Activated gamma-delta T cell treated with Interleukin-2 at 50 U/mL for 16 hours (primary cell): Measurements from ENCODE around the gene ECE1.

Source experiments
- DNase-seq: peaks from one replicate; pipeline ENCODE4 v3.0.0-alpha.2; 2020

The ECE1 gene

DNA sequence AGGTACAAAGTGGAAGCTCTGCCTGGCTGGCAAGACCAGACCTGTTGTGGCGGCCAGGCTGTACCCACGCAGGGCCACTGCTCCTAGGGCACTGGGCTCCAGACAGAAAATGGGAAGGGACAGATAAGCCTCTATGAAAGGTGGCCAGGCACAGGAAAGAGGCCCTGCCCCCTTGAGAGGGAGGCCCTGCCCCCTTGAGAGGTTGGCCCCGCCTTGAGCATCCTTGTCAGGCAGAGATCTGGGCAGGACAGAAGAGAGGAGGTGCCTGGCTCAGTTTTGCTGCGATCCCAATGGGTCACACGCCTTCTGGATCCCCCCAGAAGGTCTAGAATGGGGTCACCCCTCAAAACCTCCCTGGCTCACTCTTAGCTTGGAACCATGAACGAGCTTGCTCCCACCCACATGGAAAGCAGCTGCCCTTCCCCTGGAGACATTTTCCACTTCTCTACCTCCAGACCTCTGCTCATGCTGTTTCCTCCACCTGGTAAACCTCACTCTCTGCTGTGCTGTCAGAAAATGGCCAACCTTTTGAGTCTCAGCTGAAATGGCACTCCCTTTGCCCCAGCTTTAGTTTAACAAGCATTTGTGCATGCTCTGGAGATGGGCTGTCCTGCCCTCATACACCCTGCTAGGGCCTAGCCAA lies 17.5 kb upstream of the ECE1 start:
- DNase-seq = no peak

DNA sequence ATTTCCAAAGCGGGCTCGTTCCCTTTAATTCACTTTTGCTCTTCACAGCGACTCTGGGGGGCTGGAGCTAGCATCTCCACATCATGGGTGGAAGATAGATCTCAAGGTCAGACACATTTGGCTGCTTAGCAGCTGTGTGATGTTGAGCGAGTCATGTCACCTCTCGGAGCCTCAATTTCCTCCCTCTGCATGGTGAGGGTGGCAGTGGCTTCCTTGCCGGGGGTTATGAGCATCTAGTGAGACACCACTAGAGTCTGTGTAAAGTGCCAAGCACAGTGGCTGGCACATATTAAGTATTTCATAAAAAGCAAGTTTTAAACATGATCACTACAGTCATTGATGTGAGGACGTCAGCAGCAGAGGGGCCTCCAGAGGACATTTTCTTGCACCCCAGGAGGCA lies 16.9 kb upstream of the ECE1 start:
- peak; percentile 39 for DNase-seq

DNA sequence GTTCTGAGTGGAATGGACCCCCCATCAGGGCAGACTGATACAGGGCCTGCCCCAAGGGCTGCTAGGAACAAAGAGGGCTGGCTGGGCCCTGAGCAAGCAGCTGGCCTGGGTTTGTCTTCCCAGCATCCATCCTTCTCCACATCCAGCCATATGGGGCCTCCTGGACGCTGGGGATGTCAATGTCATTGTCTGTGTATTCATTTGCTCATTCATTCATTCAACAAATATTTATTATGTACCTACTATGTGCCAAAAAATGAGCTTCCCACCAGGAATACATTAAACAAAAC lies 15.6 kb upstream of the ECE1 start:
- no peak for DNase-seq

DNA sequence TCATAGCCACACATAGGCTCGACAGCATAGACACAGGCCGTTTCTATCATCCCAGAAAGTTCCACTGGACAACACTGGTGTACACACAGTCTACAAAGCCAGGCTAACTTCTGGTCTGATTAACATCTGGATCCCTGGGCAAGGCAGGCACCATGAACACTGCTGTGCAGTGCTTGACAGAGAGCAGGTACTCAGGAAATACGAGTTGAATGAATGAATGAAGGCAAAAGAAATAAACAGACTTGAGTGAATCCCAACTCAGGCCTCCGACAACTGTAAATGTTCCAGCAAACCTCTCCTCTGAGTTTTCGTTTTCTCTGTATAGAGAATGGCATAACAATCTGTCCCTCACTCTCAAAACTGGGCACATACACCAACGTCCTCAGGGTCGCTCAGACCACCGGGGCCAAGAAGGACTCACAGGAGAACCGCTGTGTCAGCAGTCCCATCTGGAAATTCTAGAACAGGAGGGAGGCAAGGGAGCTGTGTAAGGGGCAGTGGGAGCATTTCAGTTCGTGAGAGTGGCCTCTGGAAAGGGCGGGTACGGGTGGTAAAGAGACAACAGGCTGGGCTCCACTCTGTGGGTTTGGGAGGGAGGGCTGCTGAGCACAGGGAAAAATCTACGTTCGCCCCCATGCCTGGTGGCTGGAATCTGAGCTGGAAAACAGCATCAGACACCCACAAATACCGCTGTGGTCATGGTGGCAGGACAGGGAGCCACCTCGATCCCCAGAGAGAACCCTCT lies 15.1 kb upstream of the ECE1 start:
- no peak for DNase-seq

DNA sequence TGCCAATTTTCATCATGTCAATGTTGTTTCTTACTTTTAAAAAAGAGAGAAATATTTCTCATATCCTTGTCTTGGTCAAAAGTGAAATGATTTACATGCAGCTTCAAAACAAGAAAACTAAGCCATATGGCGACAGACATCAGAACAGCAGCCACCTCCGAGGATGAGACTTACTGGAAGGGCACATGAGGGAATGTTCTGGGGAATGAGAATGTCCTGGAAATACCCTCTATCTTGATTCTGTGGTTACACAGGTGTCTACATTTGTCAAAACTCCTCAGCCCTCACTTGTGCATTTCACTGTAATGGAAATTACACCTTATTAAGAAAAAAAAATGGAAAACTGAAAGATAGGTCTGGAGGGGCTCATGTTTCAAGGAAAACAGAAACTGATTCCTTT lies 14.2 kb upstream of the ECE1 start:
- DNase-seq = no peak

DNA sequence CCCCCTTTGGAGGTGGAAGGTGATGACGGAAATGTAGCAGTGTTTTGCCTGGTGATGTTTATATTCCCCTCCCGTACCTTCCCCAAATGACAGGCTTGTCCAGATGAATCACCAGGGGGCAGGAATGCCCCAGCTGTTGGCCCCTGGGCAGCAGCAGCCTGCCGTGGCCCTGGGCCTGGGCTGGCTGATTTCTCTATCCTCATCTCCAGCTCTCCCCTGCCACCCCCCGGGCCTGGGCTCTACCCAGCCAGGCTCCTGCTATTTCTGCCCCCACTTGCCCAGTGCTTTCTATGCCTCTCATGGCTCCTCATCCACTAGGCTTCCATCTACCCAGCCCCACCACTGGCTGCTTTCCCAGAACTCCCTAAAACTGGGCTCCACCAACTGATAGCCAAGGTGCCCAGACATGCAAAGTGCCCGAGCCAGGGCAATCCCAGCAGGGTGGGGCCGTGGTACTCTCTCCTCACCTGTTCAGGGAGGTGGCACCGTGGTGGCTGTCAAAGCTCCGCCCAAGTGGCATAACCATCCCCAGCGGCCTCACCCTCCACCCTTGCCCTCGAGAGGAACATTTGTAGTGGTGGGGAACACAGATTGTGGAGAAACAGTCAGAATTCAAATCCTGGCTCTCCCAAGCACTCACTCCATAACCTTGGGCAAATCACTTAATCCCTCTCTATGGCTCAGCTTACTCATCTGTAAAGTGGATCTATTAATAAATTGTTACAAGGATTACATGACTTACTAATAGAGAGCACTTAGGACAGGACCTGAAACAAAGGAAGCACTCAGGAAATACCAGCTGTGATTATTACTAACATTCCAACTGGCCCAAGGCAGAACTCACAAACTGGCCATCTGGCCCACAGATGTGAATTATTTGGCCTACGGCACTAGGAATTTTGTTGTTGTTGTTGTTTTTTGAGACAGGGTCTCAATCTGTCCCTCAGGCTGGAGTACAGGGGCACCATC lies 12.8 kb upstream of the ECE1 start:
- DNase-seq = no peak

DNA sequence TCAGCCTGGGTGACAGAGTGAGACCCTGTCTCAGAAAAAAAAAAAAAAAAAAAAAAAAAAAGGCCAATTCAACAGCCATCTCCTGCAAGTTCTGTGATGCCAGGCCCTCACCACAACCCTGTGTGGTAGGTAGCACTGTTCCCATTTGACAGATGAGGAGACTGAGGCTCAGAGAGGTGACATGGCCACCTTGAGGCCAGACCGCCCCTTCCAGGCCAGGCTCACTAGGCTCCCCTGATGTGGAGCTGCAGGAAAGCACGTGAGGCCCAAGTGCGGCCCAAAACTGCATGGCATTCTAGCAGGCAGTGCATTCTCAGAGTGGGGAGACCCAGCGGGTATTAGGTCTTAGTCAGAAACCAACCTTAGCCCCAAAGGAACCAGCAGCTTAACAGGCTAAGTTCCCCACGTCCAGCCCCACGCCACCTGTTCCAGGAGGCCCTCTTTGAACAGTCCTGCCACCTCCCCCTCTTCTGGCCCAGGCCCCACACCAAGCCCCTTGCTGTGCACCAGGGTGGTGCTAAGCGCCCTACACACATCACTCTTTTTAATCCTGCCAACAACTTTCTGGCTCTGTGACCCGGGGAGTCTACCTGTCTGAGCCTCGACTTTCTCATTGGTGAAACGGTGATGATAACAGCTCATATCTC lies 11.7 kb upstream of the ECE1 start:
- DNase-seq = no peak

DNA sequence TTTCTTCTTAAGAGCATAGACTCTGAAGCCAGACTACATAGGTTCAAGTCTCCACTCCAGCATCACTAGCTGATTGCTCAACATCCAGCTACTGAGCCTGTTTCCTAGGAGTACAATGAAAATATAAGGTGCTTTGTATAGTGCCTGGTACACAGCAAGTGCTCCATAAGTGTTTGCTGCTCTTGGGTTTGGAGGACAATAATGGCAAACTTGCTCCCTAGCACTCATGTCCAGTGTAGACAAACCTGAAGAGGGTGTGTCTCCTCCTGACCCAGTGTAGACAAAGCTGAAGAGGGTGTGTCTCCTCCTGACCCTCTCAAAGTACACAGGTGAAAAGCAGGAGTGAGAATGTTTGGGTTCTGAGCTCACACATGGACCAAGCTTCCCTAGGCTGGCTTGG lies 10.5 kb upstream of the ECE1 start:
- no peak for DNase-seq

DNA sequence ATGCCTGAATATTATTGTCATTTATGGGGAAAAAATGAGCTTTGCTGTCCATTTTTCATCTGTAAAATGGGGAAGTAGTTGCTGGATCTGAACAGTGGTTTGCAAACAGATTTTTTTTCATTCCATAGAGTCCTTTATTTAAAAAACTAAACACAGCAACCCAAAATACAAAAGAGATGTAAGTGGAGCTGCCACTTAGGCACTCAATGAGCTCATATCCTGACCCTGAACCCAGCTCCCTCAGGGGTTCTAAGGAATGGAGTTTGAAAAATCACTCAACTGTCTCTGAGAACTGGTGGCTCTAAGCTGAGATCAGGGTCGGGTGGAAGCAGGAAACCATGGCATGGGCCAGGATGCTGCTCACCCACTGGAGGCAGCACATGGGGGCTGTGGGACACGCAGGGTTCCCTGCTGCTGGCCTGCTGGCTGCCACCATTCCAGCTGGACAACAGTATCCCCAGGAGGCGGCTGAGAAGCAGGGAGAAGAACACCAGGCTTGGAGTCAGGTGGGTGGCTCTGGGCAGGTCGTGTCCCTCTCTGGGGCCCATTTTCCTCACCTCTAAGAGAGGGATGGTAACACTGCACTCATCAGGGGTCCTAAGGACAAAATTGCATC lies 9.6 kb upstream of the ECE1 start:
- DNase-seq = no peak

DNA sequence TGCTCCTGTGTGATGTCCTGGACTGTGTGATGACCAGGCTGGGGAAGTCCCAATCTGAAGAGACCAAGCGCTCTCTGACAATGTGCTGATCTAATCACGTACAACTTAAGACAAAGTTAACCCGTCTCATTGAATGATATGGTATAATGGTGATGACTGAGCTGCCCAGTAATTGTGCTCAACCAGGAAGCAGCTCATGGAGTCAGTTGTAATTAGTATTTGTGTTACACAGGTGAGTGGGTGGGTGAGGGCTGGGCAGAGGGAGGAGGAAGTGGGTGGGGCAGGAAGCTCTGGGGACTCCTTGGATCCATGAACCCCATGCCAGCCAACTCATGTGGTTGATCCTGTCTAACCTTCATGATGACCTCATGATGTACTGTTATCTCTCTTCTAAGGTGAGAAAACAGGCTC lies 8.7 kb upstream of the ECE1 start:
- DNase-seq = no peak

DNA sequence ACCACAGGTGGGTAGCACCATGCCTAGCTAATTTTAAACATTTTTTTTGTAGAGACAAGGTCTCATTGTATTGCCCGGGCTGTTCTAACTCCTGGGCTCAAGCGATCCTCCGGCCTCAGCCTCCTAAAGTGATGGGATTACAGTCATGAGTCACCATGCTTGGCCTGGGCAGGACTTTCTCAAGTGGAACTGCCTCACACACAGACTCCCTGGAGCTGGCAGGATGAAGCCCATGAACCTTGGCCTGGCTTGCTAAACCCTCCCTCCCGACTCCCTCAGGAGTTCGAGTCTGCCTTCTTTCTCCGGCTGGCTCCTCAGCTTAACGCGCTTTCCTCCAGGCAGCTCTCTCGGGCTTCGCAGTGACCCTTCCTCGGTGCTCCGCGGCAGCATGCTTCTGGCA lies 7.7 kb upstream of the ECE1 start:
- DNase-seq = no peak

DNA sequence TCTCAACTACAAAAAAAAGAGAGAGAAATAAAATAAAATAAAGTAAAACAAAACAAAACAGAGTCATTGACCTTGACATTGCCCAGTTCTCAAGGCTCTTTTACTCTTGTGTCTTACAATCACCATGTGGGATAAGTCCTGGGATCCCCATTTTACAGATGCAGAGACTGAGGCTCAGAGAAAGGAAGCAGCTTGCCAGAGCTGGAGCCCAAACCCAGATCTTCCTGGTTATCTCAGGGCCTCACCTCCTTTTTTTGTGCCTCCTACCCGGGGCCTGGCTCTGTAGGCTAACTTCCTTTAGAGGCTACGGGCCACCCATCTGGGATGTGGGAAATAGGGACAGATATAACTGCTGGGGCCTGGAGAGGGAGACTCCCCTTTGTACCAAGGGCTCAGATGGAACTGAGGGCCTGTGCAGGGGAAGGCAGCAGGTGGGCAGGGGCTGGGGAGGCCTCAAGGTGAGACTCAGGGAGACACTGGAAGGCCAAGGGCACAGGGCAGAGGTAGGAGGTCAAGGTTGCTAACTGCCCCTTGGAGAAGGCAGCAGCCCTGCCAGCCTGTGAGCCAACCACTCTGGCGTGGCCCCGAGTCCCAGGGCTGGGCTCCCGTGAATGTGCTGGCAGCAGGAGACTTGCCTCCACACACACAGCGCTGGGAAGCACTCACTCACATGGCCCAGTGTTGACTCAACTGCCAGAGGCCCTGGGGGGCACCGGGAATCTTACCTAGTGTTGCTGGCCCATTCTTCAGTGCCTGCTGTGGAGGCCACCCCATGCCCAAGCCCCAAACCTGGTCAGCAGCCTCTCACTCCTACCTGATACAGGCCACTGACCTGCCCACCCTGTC lies 6.5 kb upstream of the ECE1 start:
- no peak for DNase-seq

DNA sequence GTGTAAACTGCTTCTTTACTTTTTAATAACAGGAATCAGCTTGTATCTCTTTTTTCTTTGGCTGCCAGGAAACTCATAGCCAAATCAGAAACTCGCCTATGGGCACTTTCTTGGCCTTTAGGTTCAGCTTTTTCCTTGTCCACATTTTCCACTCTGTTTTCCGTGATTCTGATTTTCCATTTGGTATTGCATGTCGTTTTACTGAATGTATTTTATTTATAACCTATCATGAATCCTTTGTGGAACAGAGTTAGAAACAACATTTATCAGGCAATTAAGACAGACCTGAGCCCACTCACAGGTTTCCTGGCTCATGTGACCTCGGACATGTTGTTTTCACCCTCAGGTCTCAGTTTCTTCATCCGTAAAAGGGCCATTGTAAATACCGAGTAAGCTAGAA lies 5.3 kb upstream of the ECE1 start:
- no peak for DNase-seq

DNA sequence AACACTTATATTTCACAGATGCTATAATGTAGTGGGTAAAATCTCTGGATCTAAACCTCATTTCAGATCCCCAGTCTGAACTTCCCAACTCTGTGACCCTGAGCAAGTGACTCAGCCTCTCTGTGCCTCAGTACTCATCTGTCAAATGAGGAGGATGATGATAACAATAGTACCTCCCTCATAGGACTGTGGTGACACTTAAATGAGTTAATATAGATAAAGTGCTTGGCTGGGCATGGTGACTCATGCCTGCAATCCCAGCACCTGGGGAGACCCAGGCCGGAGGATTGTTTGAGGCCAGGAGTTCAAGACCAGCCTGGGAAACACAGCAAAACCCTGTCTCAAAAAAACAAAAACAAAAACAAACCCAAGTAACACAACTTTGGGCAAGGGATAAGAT lies 4.7 kb upstream of the ECE1 start:
- DNase-seq = peak; percentile 22

DNA sequence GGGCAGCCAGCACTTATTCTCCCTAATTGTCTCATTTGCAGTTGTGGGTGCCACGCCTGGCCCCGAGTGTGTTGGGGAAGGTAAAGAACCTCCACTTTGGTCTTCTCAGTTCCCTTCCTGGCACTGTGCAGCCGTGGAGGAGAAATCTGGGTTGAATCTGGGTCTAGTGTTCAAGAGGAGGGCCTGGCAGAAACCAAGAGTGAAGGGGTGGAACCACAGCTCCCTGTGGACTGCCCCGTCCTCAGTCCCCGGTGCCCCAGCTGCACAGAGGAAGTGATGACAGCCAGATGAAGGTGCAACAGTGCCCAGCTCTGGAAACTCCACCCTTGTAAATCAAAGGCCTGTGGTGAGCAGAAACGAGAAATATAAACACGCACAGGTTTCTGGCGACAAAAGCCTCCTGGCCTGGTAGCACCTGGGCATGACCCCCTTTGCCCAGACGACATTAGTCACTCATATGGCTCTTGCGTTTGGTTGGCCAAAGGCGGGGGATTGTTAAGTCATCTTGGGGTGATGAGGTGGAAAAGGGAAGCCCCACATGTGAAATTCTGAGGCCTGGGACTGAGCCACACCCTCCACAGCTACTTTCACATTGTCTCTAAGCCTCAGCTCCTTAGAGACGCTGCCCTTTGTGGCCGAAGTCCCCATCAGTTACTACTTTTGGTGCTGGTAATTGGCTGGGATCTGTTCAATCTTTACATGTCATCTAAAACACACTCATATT lies 4.2 kb upstream of the ECE1 start:
- DNase-seq = peak; percentile 88

DNA sequence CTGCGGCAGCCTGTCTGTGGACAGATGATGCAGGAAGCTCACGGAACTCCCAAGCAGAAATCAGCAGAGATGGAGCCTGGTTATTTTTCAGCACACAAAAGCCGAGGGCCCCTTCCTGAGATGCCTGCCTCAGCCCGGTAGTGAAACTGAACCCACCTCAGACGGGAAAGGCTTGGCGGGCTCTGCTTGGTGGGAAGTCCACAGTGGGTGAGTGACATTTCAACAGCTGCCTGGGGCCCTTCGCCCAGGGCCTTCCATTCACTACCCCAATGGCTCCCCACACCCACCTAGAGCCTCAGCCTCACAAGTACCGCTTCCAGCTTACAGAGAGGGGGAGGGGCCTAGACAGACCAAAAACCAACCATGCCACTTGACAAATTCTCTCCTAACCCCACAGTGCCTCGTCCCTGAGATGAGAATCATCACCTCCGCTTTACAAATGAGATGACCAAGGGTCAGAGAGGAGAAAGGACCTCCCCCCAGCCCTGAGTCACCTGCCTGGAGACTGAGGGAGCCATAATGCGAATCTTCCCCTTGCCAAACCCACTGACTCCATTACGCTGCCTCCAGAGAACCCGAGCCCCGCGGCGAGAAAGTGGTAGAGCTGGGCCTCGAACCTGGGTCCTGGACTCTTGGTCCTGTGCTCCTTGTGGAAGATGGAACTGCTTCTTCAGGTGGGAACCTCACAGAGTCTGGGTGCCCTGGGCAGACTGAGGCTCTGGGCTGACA lies 3.4 kb upstream of the ECE1 start:
- peak; percentile 58 for DNase-seq

DNA sequence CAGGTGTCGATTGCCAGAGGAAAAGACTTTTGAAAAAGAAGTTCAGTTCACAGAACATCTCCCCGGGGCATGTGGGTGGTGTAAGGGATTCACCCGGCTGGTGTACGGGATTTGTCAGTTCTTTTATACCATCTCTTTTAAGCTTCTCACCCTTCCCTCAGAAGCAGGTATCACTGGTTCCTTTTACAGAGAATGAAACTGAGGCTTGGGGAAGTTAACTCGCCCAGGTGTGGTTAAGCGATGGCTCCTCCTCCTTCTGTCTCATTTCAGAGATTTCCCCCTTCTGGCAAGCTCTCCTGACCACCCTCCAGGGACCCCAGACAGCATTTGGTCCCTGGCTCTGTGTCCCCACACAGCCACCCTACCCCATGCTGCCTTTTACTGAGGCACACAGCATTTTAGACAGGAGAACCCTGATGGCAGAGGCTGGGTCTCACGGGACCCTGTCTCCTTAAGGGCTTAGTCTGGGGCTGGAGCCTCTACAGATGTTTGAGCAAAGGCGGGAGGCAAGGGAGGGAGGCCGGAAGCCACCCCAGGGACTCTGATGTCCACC lies 2.8 kb upstream of the ECE1 start:
- peak; percentile 33 for DNase-seq

DNA sequence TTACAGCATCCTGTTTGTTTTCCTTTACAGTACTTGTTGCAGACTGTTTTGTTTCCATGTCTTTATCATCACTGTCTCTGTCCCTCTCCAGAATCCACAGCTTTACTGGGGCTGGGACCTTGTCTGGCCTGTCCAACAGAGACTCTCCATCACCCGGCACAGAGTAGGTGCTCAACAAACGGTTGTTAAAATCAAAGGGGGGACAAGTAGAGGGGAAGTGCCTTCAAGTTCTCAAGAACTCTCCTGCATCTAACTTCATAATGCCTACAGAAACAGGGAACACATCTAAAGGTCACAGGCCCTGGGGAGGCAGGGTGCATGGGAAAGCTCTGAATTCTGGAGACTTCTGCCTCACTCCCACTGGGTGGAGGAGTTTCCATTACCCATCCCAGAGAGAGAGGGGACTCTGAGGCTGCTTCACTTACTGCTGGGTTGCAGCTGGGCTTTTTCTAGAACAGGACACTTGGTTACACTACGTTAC lies 2.3 kb upstream of the ECE1 start:
- no peak for DNase-seq

DNA sequence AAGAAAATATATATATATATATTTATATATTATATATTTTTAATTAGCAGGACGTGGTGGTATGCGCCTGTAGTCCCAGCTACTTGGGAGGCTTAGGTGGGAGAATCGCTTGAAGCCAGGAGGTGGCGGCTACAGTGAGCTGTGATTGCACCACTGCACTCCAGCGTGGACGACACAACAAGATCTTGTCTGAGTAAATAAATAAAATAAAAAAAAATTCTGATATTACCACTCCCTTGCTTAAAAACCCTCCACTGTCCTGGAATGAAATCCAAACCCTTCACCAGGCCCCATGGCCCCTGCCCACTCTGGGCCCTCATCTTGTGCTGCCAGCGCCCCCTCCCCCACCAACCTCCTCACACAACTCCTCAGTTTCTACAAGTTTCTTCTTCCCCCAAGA lies 1.7 kb upstream of the ECE1 start:
- DNase-seq = no peak

DNA sequence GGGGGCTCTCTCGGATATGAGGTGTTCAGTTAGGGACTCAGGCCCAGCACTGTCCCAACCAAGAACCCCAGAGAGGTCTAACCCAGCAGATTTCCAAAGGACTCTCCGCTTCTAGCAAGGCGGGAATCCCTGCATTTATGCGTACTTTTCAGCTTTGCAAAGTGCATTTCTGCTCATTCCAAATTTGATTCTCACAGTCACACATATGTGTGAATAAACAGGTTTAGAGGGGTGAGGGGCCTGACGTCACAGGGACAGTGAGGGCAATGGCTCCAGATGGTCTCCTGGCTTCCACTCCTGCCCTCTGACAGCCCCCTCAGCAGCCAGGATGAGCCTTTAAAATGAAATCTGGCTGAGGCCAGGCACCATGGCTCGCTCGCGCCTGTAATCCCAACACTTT lies 921 bp upstream of the ECE1 start:
- no peak for DNase-seq
